ENCODE data around the gene COX4I2.
A peak's percentile ranks its signal among the peaks of the same experiment; 100 is the strongest.

Gene COX4I2

DNA sequence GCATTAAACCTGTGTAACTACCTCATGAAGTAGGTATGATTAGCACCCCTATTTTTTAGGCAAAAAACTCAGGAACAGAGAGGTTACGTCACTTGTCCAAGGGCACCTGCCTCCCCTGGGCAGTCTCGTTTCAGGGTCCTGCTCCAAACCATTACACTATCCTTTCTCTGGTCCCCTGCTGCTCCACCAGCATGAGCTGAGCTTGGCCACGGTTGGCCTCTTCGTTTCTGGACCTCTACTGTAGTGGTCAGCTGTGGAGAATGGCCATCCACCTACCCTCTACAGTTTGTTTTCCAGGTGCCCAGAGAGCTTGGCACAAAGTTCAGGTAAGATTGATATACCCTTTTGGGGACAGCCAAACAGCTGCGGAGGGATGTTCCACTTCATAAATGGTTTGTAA, 16.8 kb downstream of the COX4I2 start:
- no peak for DNase-seq (ENCODE audit: low read depth, low spot score)
- H3K4me3 ChIP-seq (ENCODE audit: low read depth, low read length): no peak overlapping the region
- TF ChIP-seq, protein P1, sequence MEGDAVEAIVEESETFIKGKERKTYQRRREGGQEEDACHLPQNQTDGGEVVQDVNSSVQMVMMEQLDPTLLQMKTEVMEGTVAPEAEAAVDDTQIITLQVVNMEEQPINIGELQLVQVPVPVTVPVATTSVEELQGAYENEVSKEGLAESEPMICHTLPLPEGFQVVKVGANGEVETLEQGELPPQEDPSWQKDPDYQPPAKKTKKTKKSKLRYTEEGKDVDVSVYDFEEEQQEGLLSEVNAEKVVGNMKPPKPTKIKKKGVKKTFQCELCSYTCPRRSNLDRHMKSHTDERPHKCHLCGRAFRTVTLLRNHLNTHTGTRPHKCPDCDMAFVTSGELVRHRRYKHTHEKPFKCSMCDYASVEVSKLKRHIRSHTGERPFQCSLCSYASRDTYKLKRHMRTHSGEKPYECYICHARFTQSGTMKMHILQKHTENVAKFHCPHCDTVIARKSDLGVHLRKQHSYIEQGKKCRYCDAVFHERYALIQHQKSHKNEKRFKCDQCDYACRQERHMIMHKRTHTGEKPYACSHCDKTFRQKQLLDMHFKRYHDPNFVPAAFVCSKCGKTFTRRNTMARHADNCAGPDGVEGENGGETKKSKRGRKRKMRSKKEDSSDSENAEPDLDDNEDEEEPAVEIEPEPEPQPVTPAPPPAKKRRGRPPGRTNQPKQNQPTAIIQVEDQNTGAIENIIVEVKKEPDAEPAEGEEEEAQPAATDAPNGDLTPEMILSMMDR (IDR thresholded peaks at IDR 0.05; ENCODE audit: low read depth, low read length): no peak
- in situ Hi-C loops (cut with HindIII; ENCODE audit: low sequenced_read_pairs): no loop called here

- TF ChIP-seq, protein P1 (IDR thresholded peaks at IDR 0.05; ENCODE audit: low read depth, low read length): peak; percentile 72
- peak; percentile 82 for DNase-seq (ENCODE audit: low read depth, low spot score)
- in situ Hi-C loops (cut with HindIII; ENCODE audit: low sequenced_read_pairs): no loop called here
- peak overlapping the region; percentile 10 for H3K4me3 ChIP-seq (ENCODE audit: low read depth, low read length)
Observed at GRCh38 chr20:31661625-31662371, 24.1 kb downstream of the COX4I2 start.

- no peak for DNase-seq (ENCODE audit: low read depth, low spot score)
- TF ChIP-seq, protein P1 (IDR thresholded peaks at IDR 0.05; ENCODE audit: low read depth, low read length): no peak
- in situ Hi-C loops (cut with HindIII; ENCODE audit: low sequenced_read_pairs): no loop called here
- no peak overlapping the region for H3K4me3 ChIP-seq (ENCODE audit: low read depth, low read length)
Observed at GRCh38 chr20:31662372-31662854, 24.7 kb downstream of the COX4I2 start.

DNA sequence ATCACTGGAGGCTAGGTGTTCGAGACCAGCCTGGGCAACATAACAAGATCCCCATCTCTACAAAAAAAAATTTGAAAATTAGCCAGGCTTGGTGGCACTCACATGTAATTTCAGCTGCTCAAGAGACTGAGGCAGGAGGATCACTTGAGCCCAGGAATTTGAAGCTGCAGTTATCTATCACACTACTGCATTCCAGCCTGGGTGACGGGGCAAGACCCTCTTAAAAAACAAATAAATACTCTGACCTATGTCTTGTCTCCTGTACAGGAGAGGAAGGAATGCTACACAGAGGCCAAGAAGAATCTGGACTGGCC, 25.8 kb downstream of the COX4I2 start:
- in situ Hi-C loops (cut with HindIII; ENCODE audit: low sequenced_read_pairs): no loop called here
- no peak for DNase-seq (ENCODE audit: low read depth, low spot score)
- TF ChIP-seq, protein P1 (IDR thresholded peaks at IDR 0.05; ENCODE audit: low read depth, low read length): no peak
- H3K4me3 ChIP-seq (ENCODE audit: low read depth, low read length): no peak overlapping the region

DNA sequence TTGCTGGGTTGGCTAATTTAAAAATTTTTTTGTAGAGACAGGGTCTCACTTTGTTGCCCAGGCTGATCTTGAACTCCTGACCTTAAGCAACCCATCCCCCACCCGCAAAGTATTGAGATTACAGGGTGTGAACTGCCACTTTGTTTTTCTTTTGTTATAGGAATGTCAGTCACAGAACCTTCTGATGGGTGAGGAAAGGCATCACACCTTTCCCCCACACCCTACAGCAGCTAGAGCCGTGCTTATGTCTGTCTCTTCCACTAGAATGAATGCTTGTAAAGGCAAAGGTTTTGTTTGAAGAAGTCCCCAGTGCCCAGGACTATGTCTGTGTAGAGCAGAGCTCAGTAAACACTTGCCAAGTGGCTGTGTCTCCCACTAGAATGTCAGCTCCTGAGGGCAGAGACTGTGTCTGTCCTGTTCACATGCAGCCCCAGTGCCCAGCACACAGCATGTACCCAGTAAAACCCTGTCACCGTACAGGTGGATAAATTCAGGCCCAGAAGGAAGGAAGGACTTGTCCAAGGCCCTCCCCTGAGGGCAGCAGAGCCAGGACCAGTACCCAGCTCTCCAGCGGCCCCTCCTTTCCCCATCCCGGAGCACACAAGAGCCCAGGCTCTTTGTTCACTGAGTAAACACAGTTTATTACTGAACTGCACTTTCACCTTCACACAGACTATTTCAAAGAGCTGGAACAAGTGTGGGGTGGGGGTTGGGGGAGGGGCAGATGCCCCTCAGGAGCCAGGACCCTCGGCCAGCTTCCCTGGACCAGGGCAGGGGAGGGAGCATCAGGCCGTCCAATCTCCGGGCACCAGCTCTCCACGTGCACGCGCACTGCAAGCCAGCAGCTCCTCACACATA, 26.4 kb downstream of the COX4I2 start:
- in situ Hi-C loops (cut with HindIII; ENCODE audit: low sequenced_read_pairs): no loop called here
- TF ChIP-seq, protein P1 (IDR thresholded peaks at IDR 0.05; ENCODE audit: low read depth, low read length): no peak
- H3K4me3 ChIP-seq (ENCODE audit: low read depth, low read length): no peak overlapping the region
- DNase-seq (ENCODE audit: low read depth, low spot score): no peak

GRCh38 chr20:31664696-31665354, 27.1 kb downstream of the COX4I2 start:
- in situ Hi-C loops (cut with HindIII; ENCODE audit: low sequenced_read_pairs): no loop called here
- TF ChIP-seq, protein P1 (IDR thresholded peaks at IDR 0.05; ENCODE audit: low read depth, low read length): no peak
- no peak for DNase-seq (ENCODE audit: low read depth, low spot score)
- no peak overlapping the region for H3K4me3 ChIP-seq (ENCODE audit: low read depth, low read length)
